Astrocyte of the spinal cord (primary cell): ENCODE data around the gene TIAM1.

ENCODE experiments used
- DNase-seq: peaks from one replicate; pipeline ENCODE4 v3.0.0; 2011; ENCODE audit warnings: low read depth, low spot score
- H3K4me3 ChIP-seq: 2 replicates; pipeline ENCODE4 v1.5.1; 2011; ENCODE audit warnings: low read depth, mild to moderate bottlenecking, low read length, moderate library complexity
- in situ Hi-C: cut with HindIII; loops from 2 replicates; pipeline ENCODE4 v1.10.0; 2017; ENCODE audit warnings: low sequenced_read_pairs
- TF ChIP-seq, protein P1 (sequence below): IDR thresholded peaks from 2 replicates; pipeline ENCODE4 v1.5.1; 2012; ENCODE audit warnings: low read depth, mild to moderate bottlenecking, low read length, inconsistent platforms

The TIAM1 gene

DNA sequence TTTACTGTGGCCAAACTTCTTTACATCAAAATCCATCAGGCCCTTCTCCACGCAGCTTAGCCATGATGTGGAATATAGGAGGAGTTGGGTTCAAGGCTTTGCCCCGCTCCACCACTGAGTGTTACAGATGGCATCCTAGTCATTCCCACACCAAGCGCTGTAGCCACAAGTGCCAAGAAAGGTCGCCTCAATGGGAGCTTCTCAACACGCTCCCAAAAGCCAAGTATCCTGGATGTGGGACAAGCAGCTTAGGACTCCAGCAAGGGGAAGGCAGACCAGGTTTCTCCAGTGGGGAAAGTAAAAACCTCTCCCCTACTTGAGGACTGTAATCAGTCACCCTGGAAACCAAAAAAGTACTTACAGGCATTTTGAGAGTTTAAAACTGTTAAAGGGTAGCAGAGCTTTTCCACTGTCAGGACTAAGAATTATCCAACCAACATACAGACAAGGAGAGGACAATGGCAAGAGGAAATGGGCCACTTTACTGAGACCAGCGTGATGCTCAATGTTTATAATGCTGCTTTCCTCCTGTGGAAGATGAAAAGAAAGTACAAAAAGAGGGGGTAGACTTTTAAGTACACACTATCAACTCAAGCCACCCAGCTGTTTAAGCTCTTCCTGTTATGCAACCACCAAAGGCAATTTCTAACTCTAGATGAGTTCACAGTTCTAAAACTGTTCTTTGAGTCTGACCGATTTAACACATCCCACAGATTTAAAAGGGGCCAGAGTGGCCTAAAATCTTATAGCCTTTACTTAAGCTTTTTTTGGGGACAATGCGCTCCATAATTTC lies 185.1 kb downstream of the TIAM1 start:
- H3K4me3 ChIP-seq: no peak overlapping the region
- TF ChIP-seq, protein P1, sequence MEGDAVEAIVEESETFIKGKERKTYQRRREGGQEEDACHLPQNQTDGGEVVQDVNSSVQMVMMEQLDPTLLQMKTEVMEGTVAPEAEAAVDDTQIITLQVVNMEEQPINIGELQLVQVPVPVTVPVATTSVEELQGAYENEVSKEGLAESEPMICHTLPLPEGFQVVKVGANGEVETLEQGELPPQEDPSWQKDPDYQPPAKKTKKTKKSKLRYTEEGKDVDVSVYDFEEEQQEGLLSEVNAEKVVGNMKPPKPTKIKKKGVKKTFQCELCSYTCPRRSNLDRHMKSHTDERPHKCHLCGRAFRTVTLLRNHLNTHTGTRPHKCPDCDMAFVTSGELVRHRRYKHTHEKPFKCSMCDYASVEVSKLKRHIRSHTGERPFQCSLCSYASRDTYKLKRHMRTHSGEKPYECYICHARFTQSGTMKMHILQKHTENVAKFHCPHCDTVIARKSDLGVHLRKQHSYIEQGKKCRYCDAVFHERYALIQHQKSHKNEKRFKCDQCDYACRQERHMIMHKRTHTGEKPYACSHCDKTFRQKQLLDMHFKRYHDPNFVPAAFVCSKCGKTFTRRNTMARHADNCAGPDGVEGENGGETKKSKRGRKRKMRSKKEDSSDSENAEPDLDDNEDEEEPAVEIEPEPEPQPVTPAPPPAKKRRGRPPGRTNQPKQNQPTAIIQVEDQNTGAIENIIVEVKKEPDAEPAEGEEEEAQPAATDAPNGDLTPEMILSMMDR: no peak
- in situ Hi-C loops: no loop called here
- peak; percentile 31 for DNase-seq

DNA sequence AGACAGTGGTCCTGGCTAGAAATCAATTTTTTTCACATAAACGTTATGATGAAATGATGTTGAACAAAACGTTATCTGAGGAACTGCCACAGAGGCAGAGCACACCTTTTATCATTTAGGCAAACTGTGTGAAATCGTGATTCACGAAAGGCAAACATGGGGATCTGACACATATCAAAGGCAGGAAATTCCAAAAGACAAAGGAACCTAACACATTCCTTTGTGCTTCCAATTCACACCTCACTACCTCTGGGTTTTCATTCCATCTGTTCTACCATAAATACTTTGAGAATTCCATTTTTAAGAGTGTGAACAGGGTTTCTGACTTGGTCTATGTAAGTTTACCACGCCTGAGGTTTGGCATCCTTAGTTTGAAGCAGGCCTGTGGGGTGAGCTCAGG lies 186.3 kb downstream of the TIAM1 start:
- no peak for DNase-seq
- no peak overlapping the region for H3K4me3 ChIP-seq
- in situ Hi-C loops: no loop called here
- TF ChIP-seq, protein P1: no peak

DNA sequence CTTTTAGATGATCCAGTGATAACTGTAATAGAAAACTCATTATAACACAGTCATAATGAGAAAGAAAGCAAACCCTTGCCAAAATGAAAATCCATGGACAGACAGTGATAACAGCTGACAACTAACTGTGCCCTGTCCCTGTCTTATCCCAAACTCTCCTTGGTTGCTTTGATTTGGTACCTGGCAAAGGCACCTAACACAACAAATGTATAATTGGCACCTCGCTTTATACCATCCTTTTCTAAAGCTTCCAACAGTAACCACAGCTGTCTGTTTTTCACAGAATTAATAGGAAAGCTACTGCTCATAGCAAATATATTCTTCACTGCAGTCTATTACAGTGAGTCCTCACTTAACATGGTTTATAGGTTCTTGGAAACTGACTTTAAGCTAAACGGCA lies 187.4 kb downstream of the TIAM1 start:
- DNase-seq: peak; percentile 16
- in situ Hi-C loops: no loop called here
- no peak overlapping the region for H3K4me3 ChIP-seq
- TF ChIP-seq, protein P1: no peak

DNA sequence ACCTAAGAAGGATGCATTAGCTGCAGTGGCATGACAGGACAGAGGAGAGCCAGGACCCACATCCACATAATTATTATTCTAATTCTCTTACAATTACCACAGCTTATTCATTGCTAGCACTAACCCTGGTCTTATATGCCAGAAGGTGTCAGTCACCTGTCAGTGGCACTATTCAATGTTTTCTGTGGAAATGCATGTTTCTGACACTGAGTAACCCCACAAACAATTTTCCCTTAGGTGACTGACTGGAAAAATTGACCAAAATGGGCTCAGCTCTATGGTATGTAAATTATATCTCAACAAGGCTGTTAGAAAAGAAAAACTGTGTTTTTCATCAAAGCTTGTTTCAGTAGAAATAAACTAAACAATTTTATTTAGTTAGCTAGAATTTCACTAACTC lies 187.9 kb downstream of the TIAM1 start:
- no peak overlapping the region for H3K4me3 ChIP-seq
- in situ Hi-C loops: no loop called here
- TF ChIP-seq, protein P1: no peak
- DNase-seq: no peak

DNA sequence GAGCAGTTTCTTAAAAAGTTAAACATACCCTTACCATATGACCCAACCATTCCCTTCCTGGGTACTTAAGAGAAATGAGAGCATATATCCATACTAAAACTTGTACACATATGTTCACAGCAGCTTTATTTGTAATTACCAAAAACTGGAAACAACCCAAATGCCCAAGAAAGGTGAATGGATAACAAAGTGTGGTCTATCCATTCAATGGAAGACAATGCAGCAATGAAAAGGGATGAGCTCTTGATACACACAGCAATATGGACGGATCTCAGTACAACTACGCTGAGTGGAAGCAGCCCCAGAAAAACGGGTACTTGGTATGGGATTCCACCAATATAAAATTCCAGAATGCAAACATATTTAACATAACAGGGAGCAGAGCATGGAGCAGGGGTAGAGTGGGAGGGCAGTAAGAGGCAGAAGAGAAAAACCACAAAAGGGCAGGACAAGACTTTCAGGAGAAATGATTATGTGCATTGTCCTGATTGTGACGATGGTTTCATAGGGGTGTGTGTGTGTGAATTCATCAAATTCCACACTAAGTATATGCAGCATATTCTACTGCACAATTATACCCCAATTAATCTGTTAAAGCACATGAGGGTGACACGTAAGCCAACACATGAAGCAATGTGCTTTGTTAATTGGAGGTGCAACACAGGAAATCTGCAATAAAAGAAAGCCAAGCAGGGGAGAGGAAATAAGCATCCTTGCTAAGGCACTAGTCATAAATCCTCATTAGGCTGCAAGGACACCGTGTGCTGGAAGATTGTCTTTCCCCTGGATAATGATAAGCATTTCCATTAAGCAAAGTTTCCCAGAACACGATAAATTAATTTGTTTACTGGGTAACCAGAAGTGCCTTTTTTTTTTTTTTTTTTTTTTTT lies 192.7 kb downstream of the TIAM1 start:
- H3K4me3 ChIP-seq: no peak overlapping the region
- TF ChIP-seq, protein P1: no peak
- DNase-seq: no peak
- in situ Hi-C loops: no loop called here

DNA sequence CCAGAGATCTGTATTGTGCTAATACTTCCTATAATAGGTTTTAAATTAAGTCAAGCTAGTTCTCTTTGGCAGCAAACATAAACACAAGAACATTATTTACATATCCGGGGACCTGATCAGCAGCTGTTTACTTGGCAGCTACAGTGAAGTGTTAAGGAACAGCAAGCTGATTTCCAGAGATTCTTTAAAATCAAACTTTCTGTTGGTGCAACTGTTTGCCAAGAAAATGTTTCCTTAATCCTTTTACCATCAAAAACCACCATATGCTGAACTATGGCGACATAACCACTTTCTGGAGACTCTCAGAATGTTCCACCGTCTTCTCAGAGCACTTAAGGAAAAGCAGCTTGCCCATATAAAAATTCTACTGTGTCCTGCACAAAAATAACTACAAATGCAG lies 198.8 kb downstream of the TIAM1 start:
- H3K4me3 ChIP-seq: no peak overlapping the region
- TF ChIP-seq, protein P1: no peak
- in situ Hi-C loops: no loop called here
- DNase-seq: no peak
